Smooth muscle cell (in vitro differentiated cells): Measurements from ENCODE around the gene NUDCD3. TPM values are rescaled to one million over a fixed set of nuclear protein-coding genes. Genes with fewer than 3 reads are reported as not detected.

ENCODE experiments used
- DNase-seq: peaks from one replicate; lab custom pipeline; 2025; ENCODE audit not compliant: unreplicated experiment; lab: John Stamatoyannopoulos, UW
- H2AFZ ChIP-seq: fragments of 200-600 bp; sonication (generic); 2 replicates; pipeline ENCODE4 v1.6.0; 2016; ENCODE audit warnings: antibody characterized with exemption, low read depth, mild to moderate bottlenecking
- H3F3A ChIP-seq: fragments of 200-600 bp; sonication (generic); 2 replicates; pipeline ENCODE4 v1.6.0; 2017; ENCODE audit warnings: antibody characterized with exemption, low read depth
- H3K27ac ChIP-seq: fragments of 200-600 bp; sonication (generic); 2 replicates; pipeline ENCODE4 v1.5.1; 2016; ENCODE audit warnings: low read depth, mild to moderate bottlenecking
- H3K27me3 ChIP-seq: fragments of 200-600 bp; sonication (generic); 2 replicates; pipeline ENCODE4 v1.6.1; 2016; ENCODE audit warnings: low read depth, mild to moderate bottlenecking
- H3K36me3 ChIP-seq: fragments of 200-600 bp; sonication (generic); 2 replicates; pipeline ENCODE4 v1.5.1; 2016; ENCODE audit warnings: low read depth
- H3K4me1 ChIP-seq: fragments of 200-600 bp; sonication (generic); 2 replicates; pipeline ENCODE4 v1.5.1; 2016; ENCODE audit warnings: low read depth
- H3K4me2 ChIP-seq: fragments of 200-600 bp; sonication (generic); 2 replicates; pipeline ENCODE4 v1.6.0; 2016; ENCODE audit warnings: mild to moderate bottlenecking
- H3K4me3 ChIP-seq: fragments of 200-600 bp; sonication (generic); 2 replicates; pipeline ENCODE4 v1.5.1; 2016; ENCODE audit warnings: mild to moderate bottlenecking
- H3K79me2 ChIP-seq: fragments of 200-600 bp; sonication (generic); 2 replicates; pipeline ENCODE4 v1.6.0; 2016; ENCODE audit warnings: low read depth, mild to moderate bottlenecking
- H3K9ac ChIP-seq: fragments of 200-600 bp; sonication (generic); 2 replicates; pipeline ENCODE4 v1.6.0; 2016; ENCODE audit warnings: low read depth
- H3K9me3 ChIP-seq: fragments of 200-600 bp; sonication (generic); replicated peaks from 2 replicates; pipeline ENCODE4 v1.5.1; 2016; ENCODE audit warnings: low read depth
- H4K20me1 ChIP-seq: fragments of 200-600 bp; sonication (generic); 2 replicates; pipeline ENCODE4 v1.6.0; 2016; ENCODE audit warnings: low read depth
- WGBS: methylation state at CpG from one replicate; pipeline ENCODE4 v1.1.7; 2016; ENCODE audit warnings: low lambda C conversion rate; 5-methylcytosine and 5-hydroxymethylcytosine counted together
- polyA plus RNA-seq: library from polyadenylated mRNA; unstranded; fragments of >200 nt; fragmentation: Nextera tagmentation; extraction: Ambion mirVana; gene quantifications from 2 replicates; pipeline ENCODE4 v1.2.1, GENCODE V29; 2016
- small RNA-seq: library from RNA; depleted of rRNA; stranded (forward); fragments of <200 nt; gene quantifications from one replicate; pipeline ENCODE3, GENCODE V24; 2014
- total RNA-seq: library from RNA; depleted of rRNA; stranded (reverse); fragments of >200 nt; gene quantifications from 2 replicates; pipeline ENCODE4 v1.2.3, GENCODE V29; 2014
- TF ChIP-seq, protein P1 (sequence below): fragments of 200-600 bp; sonication (generic); IDR thresholded peaks from 2 replicates; pipeline ENCODE4 v1.5.1; 2017; ENCODE audit warnings: borderline replicate concordance, mild to moderate bottlenecking, antibody characterized with exemption; ENCODE audit not compliant: insufficient read depth, poor library complexity, severe bottlenecking

Gene NUDCD3
- total and polyA plus RNA-seq, 2 experiments from 2014 or later, result 32.2 to 56.3 TPM

DNA sequence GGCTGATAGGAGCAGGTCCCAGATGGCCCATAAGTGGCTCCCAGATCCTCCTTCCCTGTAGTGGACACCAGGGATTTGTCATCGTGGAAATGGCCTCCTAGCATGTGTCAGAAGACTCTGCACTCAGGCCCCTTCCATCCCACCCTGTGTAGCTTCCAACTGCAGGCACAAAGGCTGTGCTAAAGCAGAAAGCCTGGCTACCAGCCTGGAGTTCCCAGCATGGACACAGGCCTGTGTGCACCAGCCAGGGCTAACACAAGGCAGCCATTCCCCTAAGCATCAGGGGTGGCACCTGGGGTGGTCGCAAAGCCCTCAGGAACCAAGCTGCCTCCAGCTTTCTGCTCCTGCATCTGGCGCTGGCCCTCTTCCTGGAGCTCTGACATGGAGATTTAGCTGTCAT lies 160.6 kb downstream of the NUDCD3 start:
- Histone ChIP-seq H3K4me2 (no peak overlapping the region), H3F3A (no peaks in the 10 kb centered on the region), H3K9me3 (no peaks in the 10 kb centered on the region), H3K4me3 (no peak overlapping the region), H3K27me3 (peaks cover 24% of the 10 kb centered on the region), H3K4me1 (no peaks in the 10 kb centered on the region), H3K36me3 (no peaks in the 10 kb centered on the region), H3K9ac (no peak overlapping the region), H3K79me2 (no peaks in the 10 kb centered on the region), H2AFZ (no peak overlapping the region), H3K27ac (no peak overlapping the region), H4K20me1 (no peaks in the 10 kb centered on the region)
- no peak for DNase-seq
- TF ChIP-seq, protein P1, sequence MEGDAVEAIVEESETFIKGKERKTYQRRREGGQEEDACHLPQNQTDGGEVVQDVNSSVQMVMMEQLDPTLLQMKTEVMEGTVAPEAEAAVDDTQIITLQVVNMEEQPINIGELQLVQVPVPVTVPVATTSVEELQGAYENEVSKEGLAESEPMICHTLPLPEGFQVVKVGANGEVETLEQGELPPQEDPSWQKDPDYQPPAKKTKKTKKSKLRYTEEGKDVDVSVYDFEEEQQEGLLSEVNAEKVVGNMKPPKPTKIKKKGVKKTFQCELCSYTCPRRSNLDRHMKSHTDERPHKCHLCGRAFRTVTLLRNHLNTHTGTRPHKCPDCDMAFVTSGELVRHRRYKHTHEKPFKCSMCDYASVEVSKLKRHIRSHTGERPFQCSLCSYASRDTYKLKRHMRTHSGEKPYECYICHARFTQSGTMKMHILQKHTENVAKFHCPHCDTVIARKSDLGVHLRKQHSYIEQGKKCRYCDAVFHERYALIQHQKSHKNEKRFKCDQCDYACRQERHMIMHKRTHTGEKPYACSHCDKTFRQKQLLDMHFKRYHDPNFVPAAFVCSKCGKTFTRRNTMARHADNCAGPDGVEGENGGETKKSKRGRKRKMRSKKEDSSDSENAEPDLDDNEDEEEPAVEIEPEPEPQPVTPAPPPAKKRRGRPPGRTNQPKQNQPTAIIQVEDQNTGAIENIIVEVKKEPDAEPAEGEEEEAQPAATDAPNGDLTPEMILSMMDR, result no peak
- WGBS, result 70% methylated on average over 3 of the region's 3 CpGs

Small RNAs within 50 kb of the gene (small RNA-seq; reads per million reads assigned to genes)
- not detected for gene RNU6-1097P

Other genes with a start within 250 kb of the NUDCD3 start
- not detected in 2 replicates for gene CAMK2B, start 165.1 kb downstream of the NUDCD3 start, total RNA-seq
- not detected in 2 replicates for gene CAMK2B, start 165.1 kb downstream of the NUDCD3 start, polyA plus RNA-seq
- gene NPC1L1, start 50.7 kb upstream of the NUDCD3 start, total RNA-seq, result 0.04 TPM in 1 of 2 replicates, not detected in the other
- gene NPC1L1, start 50.7 kb upstream of the NUDCD3 start, polyA plus RNA-seq, result 0.04 and 0.25 TPM in 2 replicates
- gene DDX56, start 83.2 kb upstream of the NUDCD3 start, total RNA-seq, result 42.7 and 43.2 TPM in 2 replicates
- 64.5 and 71.8 TPM in 2 replicates for gene DDX56, start 83.2 kb upstream of the NUDCD3 start, polyA plus RNA-seq
- 50.8 and 83.5 TPM in 2 replicates for gene TMED4, start 91.6 kb upstream of the NUDCD3 start, total RNA-seq
- gene TMED4, start 91.6 kb upstream of the NUDCD3 start, polyA plus RNA-seq, result 38.4 and 48.7 TPM in 2 replicates
- gene OGDH, start 116.0 kb upstream of the NUDCD3 start, total RNA-seq, result 23.4 and 34.2 TPM in 2 replicates
- gene OGDH, start 116.0 kb upstream of the NUDCD3 start, polyA plus RNA-seq, result 31.0 and 32.6 TPM in 2 replicates